Osteoblast (primary cell): ENCODE measurements around the gene AREL1. TPM values are rescaled to one million over a fixed set of nuclear protein-coding genes. Genes with fewer than 3 reads are reported as not detected.

Source experiments
- DNase-seq: peaks from one replicate; pipeline ENCODE4 v3.0.0; 2011; ENCODE audit warnings: low spot score, mixed read lengths; ENCODE audit not compliant: insufficient read length; ENCODE audit errors: missing footprints
- H2AFZ ChIP-seq: 2 replicates; pipeline ENCODE4 v1.6.0; 2011; ENCODE audit warnings: mild to moderate bottlenecking, low read length
- H3K27ac ChIP-seq: 2 replicates; pipeline ENCODE4 v1.5.1; 2011; ENCODE audit warnings: mild to moderate bottlenecking, low read depth, low read length, moderate library complexity
- H3K27me3 ChIP-seq: 2 replicates; pipeline ENCODE4 v1.6.0; 2012; ENCODE audit warnings: mild to moderate bottlenecking, control low read depth, inconsistent platforms, low read length, moderate library complexity; ENCODE audit not compliant: insufficient read depth
- H3K36me3 ChIP-seq: 2 replicates; pipeline ENCODE4 v1.5.1; 2011; ENCODE audit warnings: mild to moderate bottlenecking, low read length, control low read depth, moderate library complexity; ENCODE audit not compliant: insufficient read depth
- H3K4me1 ChIP-seq: 2 replicates; pipeline ENCODE4 v1.5.1; 2011; ENCODE audit warnings: mild to moderate bottlenecking, low read length, control low read depth, moderate library complexity; ENCODE audit not compliant: insufficient read depth
- H3K4me2 ChIP-seq: 2 replicates; pipeline ENCODE4 v1.6.0; 2011; ENCODE audit warnings: mild to moderate bottlenecking, low read length; ENCODE audit not compliant: insufficient read depth
- H3K4me3 ChIP-seq: fragments of 200-600 bp; sonication (generic); 3 replicates; pipeline ENCODE4 v1.5.1; 2012; ENCODE audit warnings: mild to moderate bottlenecking, low read length, inconsistent platforms; ENCODE audit not compliant: insufficient read depth
- H3K79me2 ChIP-seq: 2 replicates; pipeline ENCODE4 v1.6.0; 2012; ENCODE audit warnings: mild to moderate bottlenecking, low read length, control low read depth, inconsistent platforms; ENCODE audit not compliant: insufficient read depth
- H3K9me3 ChIP-seq: 2 replicates; pipeline ENCODE4 v1.5.1; 2011; ENCODE audit warnings: low read depth, low read length, control low read depth
- H4K20me1 ChIP-seq: 2 replicates; pipeline ENCODE4 v1.6.0; 2012; ENCODE audit warnings: mild to moderate bottlenecking, low read length, control low read depth; ENCODE audit not compliant: insufficient read depth
- CTCF ChIP-seq: IDR thresholded peaks from 2 replicates; pipeline ENCODE4 v1.5.1; 2011; ENCODE audit warnings: mild to moderate bottlenecking, low read depth, low read length, moderate library complexity; ENCODE audit errors: extremely low read depth
- total RNA-seq: library from RNA; depleted of rRNA; stranded (reverse); fragments of >200 nt; gene quantifications from 2 replicates; pipeline ENCODE4 v1.2.3, GENCODE V29; 2012

The AREL1 gene
- total RNA-seq, 1 donor: 27.9 TPM

- no peak overlapping the region for H3K4me2 ChIP-seq
- no peaks in the 10 kb centered on the region for H4K20me1 ChIP-seq
- TF ChIP-seq CTCF: no peak
- peaks cover 2% of the 10 kb centered on the region for H3K79me2 ChIP-seq
- H3K36me3 ChIP-seq: peaks cover 39% of the 10 kb centered on the region
- no peak overlapping the region for H3K4me3 ChIP-seq
- no peak overlapping the region for H3K27ac ChIP-seq
- no peak overlapping the region for H2AFZ ChIP-seq
- H3K27me3 ChIP-seq: no peaks in the 10 kb centered on the region
- peaks cover 5% of the 10 kb centered on the region for H3K4me1 ChIP-seq
- no peaks in the 10 kb centered on the region for H3K9me3 ChIP-seq
- no peak for DNase-seq
These were observed 22.2 kb upstream of the AREL1 start for GRCh38 chr14:74735125-74735524.

- Histone ChIP-seq H3K4me1 (peaks cover 5% of the 10 kb centered on the region), H3K27me3 (no peaks in the 10 kb centered on the region), H3K27ac (no peak overlapping the region), H3K36me3 (peaks cover 33% of the 10 kb centered on the region), H3K79me2 (peaks cover 2% of the 10 kb centered on the region), H3K4me2 (no peak overlapping the region), H3K4me3 (no peak overlapping the region), H4K20me1 (no peaks in the 10 kb centered on the region), H2AFZ (no peak overlapping the region), H3K9me3 (no peaks in the 10 kb centered on the region)
- no peak for DNase-seq
- no peak for TF ChIP-seq CTCF
These were observed 20.3 kb upstream of the AREL1 start for GRCh38 chr14:74733221-74733620.

- Histone ChIP-seq H3K4me1 (peaks cover 2% of the 10 kb centered on the region), H2AFZ (no peak overlapping the region), H3K9me3 (no peaks in the 10 kb centered on the region), H3K79me2 (peaks cover 2% of the 10 kb centered on the region), H3K27me3 (no peaks in the 10 kb centered on the region), H3K36me3 (peaks cover 33% of the 10 kb centered on the region), H4K20me1 (no peaks in the 10 kb centered on the region), H3K4me2 (no peak overlapping the region), H3K27ac (no peak overlapping the region), H3K4me3 (no peak overlapping the region)
- TF ChIP-seq CTCF: no peak
- no peak for DNase-seq
These were observed 19.5 kb upstream of the AREL1 start for GRCh38 chr14:74732387-74732786.

- Histone ChIP-seq H3K4me3 (no peak overlapping the region), H3K4me2 (no peak overlapping the region), H3K27ac (no peak overlapping the region), H3K36me3 (peaks cover 27% of the 10 kb centered on the region), H3K4me1 (no peaks in the 10 kb centered on the region), H3K79me2 (no peaks in the 10 kb centered on the region), H3K9me3 (no peaks in the 10 kb centered on the region), H2AFZ (no peak overlapping the region), H4K20me1 (no peaks in the 10 kb centered on the region), H3K27me3 (no peaks in the 10 kb centered on the region)
- TF ChIP-seq CTCF: no peak
- DNase-seq: no peak
These were observed 10.3 kb upstream of the AREL1 start for GRCh38 chr14:74723134-74723533.
